A673 (cell line): ENCODE results near the gene COL19A1. TPM values are rescaled to one million over a fixed set of nuclear protein-coding genes. Genes with fewer than 3 reads are reported as not detected.

Source experiments
- BruUV-seq: library from RNA; stranded (reverse); fragments of 400-500 nt; replicated peaks from 2 replicates; lab custom pipeline; 2021; lab: Mats Ljungman, UMichigan
- CTCF ChIA-PET: fragments of 300-600 bp; sonication (Branson Sonifier 250); formaldehyde crosslinking; loops from one replicate; lab custom pipeline; 2022; ENCODE audit warnings: antibody characterized with exemption; lab: Charles Lee
- POLR2A ChIA-PET: fragments of 300-600 bp; sonication (Branson Sonifier 250); formaldehyde crosslinking; loops from one replicate; lab custom pipeline; 2022; ENCODE audit warnings: antibody characterized with exemption; ENCODE audit not compliant: low non-redundant PET; lab: Charles Lee
- DNase-seq: peaks from one replicate; pipeline ENCODE4 v3.0.0-alpha.2; 2015; ENCODE audit warnings: low spot score
- H3K27ac ChIP-seq: fragments of 200-600 bp; sonication (generic); 2 replicates; pipeline ENCODE4 v1.5.1; 2016; ENCODE audit warnings: mixed run types, low read depth, mild to moderate bottlenecking, mixed read lengths, antibody characterized with exemption, low read length; ENCODE audit not compliant: poor library complexity, severe bottlenecking
- H3K27me3 ChIP-seq: fragments of 200-600 bp; sonication (generic); replicated peaks from 2 replicates; pipeline ENCODE4 v1.6.1; 2017; ENCODE audit warnings: mixed run types, low read depth, mild to moderate bottlenecking, mixed read lengths, antibody characterized with exemption, low read length; ENCODE audit not compliant: insufficient read depth, poor library complexity
- H3K36me3 ChIP-seq: fragments of 200-600 bp; sonication (generic); 2 replicates; pipeline ENCODE4 v1.6.1; 2016; ENCODE audit warnings: mixed run types, mild to moderate bottlenecking, mixed read lengths, antibody characterized with exemption, low read length; ENCODE audit not compliant: insufficient read depth, poor library complexity, severe bottlenecking
- H3K4me1 ChIP-seq: fragments of 200-600 bp; sonication (generic); 2 replicates; pipeline ENCODE4 v1.6.1; 2017; ENCODE audit warnings: mixed run types, mild to moderate bottlenecking, mixed read lengths, antibody characterized with exemption, low read length; ENCODE audit not compliant: insufficient read depth, poor library complexity, severe bottlenecking
- H3K4me3 ChIP-seq: fragments of 200-600 bp; sonication (generic); 2 replicates; pipeline ENCODE4 v1.5.1; 2016; ENCODE audit warnings: low read depth, mixed run types, mild to moderate bottlenecking, mixed read lengths, low read length; ENCODE audit not compliant: poor library complexity, severe bottlenecking
- H3K9me3 ChIP-seq: fragments of 200-600 bp; sonication (generic); 2 replicates; pipeline ENCODE4 v1.6.1; 2016; ENCODE audit warnings: mixed run types, low read depth, mild to moderate bottlenecking, mixed read lengths, antibody characterized with exemption, low read length; ENCODE audit not compliant: poor library complexity, severe bottlenecking
- EZH2 ChIP-seq: fragments of 200-600 bp; sonication (generic); IDR thresholded peaks from 2 replicates; pipeline ENCODE4 v1.6.1; 2017; ENCODE audit warnings: borderline replicate concordance, low read depth, mild to moderate bottlenecking, mixed read lengths, antibody characterized with exemption, low read length; ENCODE audit not compliant: poor library complexity, severe bottlenecking
- intact Hi-C: fragments of 100-400 bp; cut with micrococcal nuclease; formaldehyde crosslinking; loops from one replicate; pipeline ENCODE4 v1.10.0; 2022; ENCODE audit not compliant: unreplicated experiment
- total RNA-seq: library from RNA; stranded (reverse); gene quantifications from 2 replicates; pipeline ENCODE4 v1.2.3, GENCODE V29; 2021
- TF ChIP-seq, protein P1 (sequence below): fragments of 300-800, 200-600 bp; sonication (generic); conservative IDR thresholded peaks from 2 replicates; pipeline ENCODE4 v1.5.1; 2017; ENCODE audit warnings: low read depth, mild to moderate bottlenecking, antibody characterized with exemption, low read length, moderate library complexity, mixed read lengths

The COL19A1 gene
- total RNA-seq, 1 experiment from 2014 or later = 0.37 TPM

DNA sequence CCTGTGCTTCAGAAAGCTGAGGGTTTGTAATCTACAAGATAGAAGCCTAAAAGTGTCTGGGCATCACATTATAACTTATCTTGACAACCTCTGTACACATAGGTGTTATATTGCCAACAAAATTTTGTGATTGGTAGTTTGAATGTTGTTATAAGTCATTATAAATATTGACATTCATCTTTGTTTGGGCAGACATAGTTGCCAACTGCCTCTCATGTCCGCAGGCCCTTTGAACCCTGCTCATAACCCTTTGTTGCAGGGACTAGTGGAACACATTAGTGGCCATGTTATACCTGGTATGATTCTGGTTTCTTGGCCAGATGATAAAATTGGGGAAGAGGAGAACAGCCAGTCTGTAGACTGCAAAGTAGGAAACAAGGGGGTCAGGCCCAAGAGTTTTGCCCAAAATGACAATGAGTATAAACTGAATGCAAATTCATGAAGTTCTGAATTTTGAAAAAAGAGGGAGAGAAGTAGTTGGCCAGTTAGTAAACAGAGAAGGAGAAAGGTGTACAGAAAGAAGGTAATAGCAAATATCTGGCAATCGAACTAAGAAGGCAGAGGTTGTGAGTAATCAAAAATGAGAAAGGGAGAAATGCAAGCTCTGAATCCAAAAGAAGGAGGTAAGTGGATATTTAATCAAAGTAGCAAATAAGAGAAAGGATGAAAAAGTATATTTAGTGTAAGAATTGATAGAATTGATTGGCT, 48.0 kb upstream of the COL19A1 start:
- Histone ChIP-seq H3K9me3 (no peaks in the 10 kb centered on the region), H3K4me1 (peaks cover 7% of the 10 kb centered on the region), H3K4me3 (no peak overlapping the region), H3K27me3 (no peaks in the 10 kb centered on the region), H3K36me3 (no peaks in the 10 kb centered on the region), H3K27ac (no peak overlapping the region)
- DNase-seq = no peak
- BruUV-seq = no TSS peak
- intact Hi-C loops = no loop called here
- ChIA-PET CTCF (no interaction called here), POLR2A (no interaction called here)
- no peak for TF ChIP-seq EZH2
- TF ChIP-seq, protein P1, sequence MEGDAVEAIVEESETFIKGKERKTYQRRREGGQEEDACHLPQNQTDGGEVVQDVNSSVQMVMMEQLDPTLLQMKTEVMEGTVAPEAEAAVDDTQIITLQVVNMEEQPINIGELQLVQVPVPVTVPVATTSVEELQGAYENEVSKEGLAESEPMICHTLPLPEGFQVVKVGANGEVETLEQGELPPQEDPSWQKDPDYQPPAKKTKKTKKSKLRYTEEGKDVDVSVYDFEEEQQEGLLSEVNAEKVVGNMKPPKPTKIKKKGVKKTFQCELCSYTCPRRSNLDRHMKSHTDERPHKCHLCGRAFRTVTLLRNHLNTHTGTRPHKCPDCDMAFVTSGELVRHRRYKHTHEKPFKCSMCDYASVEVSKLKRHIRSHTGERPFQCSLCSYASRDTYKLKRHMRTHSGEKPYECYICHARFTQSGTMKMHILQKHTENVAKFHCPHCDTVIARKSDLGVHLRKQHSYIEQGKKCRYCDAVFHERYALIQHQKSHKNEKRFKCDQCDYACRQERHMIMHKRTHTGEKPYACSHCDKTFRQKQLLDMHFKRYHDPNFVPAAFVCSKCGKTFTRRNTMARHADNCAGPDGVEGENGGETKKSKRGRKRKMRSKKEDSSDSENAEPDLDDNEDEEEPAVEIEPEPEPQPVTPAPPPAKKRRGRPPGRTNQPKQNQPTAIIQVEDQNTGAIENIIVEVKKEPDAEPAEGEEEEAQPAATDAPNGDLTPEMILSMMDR = no peak

DNA sequence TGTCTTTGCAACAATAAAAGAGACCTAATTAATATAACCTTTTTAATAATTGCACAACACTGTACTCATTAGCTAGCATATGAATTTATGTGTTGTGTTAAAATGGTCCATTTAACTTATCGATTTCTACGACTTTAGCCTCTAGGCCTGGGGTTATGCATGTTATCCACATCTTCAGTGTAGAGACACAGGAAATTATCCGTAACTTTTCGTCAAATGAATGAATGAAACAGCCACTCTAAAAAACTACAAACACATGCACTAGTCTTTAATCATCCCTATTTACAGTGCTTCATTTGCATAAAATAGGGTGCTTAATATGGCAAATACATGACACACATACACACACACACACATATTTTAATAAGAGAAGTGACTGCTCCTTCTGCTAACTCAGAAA, 47.2 kb upstream of the COL19A1 start:
- no peaks in the 10 kb centered on the region for H3K36me3 ChIP-seq
- ChIA-PET POLR2A (no interaction called here), CTCF (no interaction called here)
- no peaks in the 10 kb centered on the region for H3K27me3 ChIP-seq
- BruUV-seq = no TSS peak
- no peaks in the 10 kb centered on the region for H3K9me3 ChIP-seq
- peaks cover 7% of the 10 kb centered on the region for H3K4me1 ChIP-seq
- DNase-seq = no peak
- intact Hi-C loops = no loop called here
- no peak overlapping the region for H3K27ac ChIP-seq
- no peak for TF ChIP-seq EZH2
- TF ChIP-seq, protein P1 = no peak
- no peak overlapping the region for H3K4me3 ChIP-seq

DNA sequence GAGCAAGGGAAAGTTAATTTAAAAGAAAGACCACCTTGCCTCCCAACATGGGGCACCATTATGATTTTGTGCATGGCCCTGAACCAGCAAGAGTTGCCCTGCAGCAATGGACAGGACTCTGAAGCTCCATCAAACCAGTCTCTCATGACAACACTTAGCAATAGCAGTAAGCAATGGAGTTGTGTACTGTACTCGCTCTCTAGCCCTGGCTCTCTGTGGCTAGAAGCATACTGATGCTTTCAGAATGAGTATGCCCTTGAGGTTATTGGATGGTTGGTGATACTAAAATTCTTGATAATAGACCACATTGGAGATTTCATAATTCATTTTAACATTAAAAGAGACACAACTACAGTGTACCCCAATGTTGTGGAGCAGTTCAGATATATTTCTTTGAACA, 46.3 kb upstream of the COL19A1 start:
- POLR2A ChIA-PET = no interaction called here
- TF ChIP-seq EZH2 = no peak
- TF ChIP-seq, protein P1 = no peak
- BruUV-seq = no TSS peak

More for the DNA sequence above, 46.3 kb upstream of the COL19A1 start:
- CTCF ChIA-PET = no interaction called here
- no peaks in the 10 kb centered on the region for H3K27me3 ChIP-seq
- H3K9me3 ChIP-seq = no peaks in the 10 kb centered on the region
- no peaks in the 10 kb centered on the region for H3K36me3 ChIP-seq
- intact Hi-C loops = no loop called here
- H3K4me1 ChIP-seq = peaks cover 7% of the 10 kb centered on the region
- DNase-seq = no peak
- no peak overlapping the region for H3K4me3 ChIP-seq
- no peak overlapping the region for H3K27ac ChIP-seq
